DND-41 (cell line): Measurements from ENCODE around the gene PHF21B.
"Not testable (repeated sequence)": the region's sequence is repeated elsewhere in the genome, so short reads cannot be mapped to it uniquely, and the experiment has no call there.

Experiments
- CTCF ChIP-seq: IDR thresholded peaks from 2 replicates; pipeline ENCODE4 v1.5.1; 2012; ENCODE audit warnings: borderline replicate concordance, low read length, moderate library complexity, mild to moderate bottlenecking; ENCODE audit not compliant: poor library complexity, severe bottlenecking; ENCODE audit errors: extremely low read depth
- EZH2 ChIP-seq: IDR thresholded peaks from 3 replicates; pipeline ENCODE4 v1.6.1; 2012; ENCODE audit warnings: borderline replicate concordance, low read depth, mild to moderate bottlenecking, moderate library complexity, low read length, inconsistent platforms; ENCODE audit not compliant: severe bottlenecking

- TF ChIP-seq CTCF, EZH2: not testable (repeated sequence)
Measured at GRCh38 chr22:45052665-45053064, 42.9 kb upstream of the PHF21B start.
